Measurements from ENCODE around the gene CDKN3. TPM values are rescaled to one million over a fixed set of nuclear protein-coding genes. Genes with fewer than 3 reads are reported as not detected.
"Not testable (repeated sequence)": the region's sequence is repeated elsewhere in the genome, so short reads cannot be mapped to it uniquely, and the experiment has no call there.

Gene CDKN3
- total RNA-seq, 2 experiments from 2014 or later: 86.7 to 133 TPM

GRCh38 chr14:54395284-54395683, 1.5 kb upstream of the CDKN3 start:
- POLR2A ChIA-PET: interaction anchor here (1.1 kb wide), 1 partner anchor 40 kb away, joined by 3 read pairs; no protein-coding TSS in a partner anchor
- no peak overlapping the region for H3K27ac Mint-ChIP-seq
- H3K27me3 Mint-ChIP-seq: peaks cover 5% of the 10 kb centered on the region
- H3K4me1 Mint-ChIP-seq: peaks cover 24% of the 10 kb centered on the region
- H3K36me3 Mint-ChIP-seq (ENCODE audit: low read depth): peaks cover 2% of the 10 kb centered on the region
- H3K9me3 Mint-ChIP-seq (ENCODE audit: low read depth): no peaks in the 10 kb centered on the region
- ATAC-seq: no peak
- CTCF ChIA-PET: interaction anchor here (0.9 kb wide), 1 partner anchor 8 kb away, joined by 3 read pairs; no protein-coding TSS in a partner anchor
- no peak for DNase-seq
- intact Hi-C loops (cut with DNase I, micrococcal nuclease): loop anchor here in 1 of 2 experiments (5.0 kb wide), 1 partner anchor 657 kb away; the partner anchor contains the start of gene MAPK1IP1L
- H3K4me3 Mint-ChIP-seq: no peak overlapping the region

- DNase-seq: no peak
- peaks cover 24% of the 10 kb centered on the region for H3K4me1 Mint-ChIP-seq
- no peak for ATAC-seq
- peak overlapping the region; percentile 30 for H3K4me3 Mint-ChIP-seq
- ChIA-PET CTCF (interaction anchor here (0.9 to 1.2 kb wide), 3 partner anchors 9 to 113 kb away, joined by 3 read pairs; no protein-coding TSS in a partner anchor), POLR2A (interaction anchor here (1.1 to 1.2 kb wide), 2 partner anchors 40 to 114 kb away, joined by 3 to 4 read pairs; partner anchors contain the start of gene CGRRF1)
- H3K36me3 Mint-ChIP-seq (ENCODE audit: low read depth): peaks cover 2% of the 10 kb centered on the region
- intact Hi-C loops (cut with DNase I, micrococcal nuclease): loop anchor here (1.0 to 5.0 kb wide), 9 partner anchors 40 to 1843 kb away; partner anchors contain the start of genes CNIH1 (in 2 of the 2), CGRRF1 (in 1 of the 2), GMFB (in 1 of the 2) and GPR137C (in 1 of the 2)
- H3K9me3 Mint-ChIP-seq (ENCODE audit: low read depth): no peaks in the 10 kb centered on the region
- no peak overlapping the region for H3K27ac Mint-ChIP-seq
- H3K27me3 Mint-ChIP-seq: peaks cover 3% of the 10 kb centered on the region
These were observed 1.1 kb upstream of the CDKN3 start for GRCh38 chr14:54395716-54396115.

GRCh38 chr14:54396183-54396492, 669 bp upstream of the CDKN3 start:
- intact Hi-C loops (cut with DNase I, micrococcal nuclease): loop anchor here (1.0 to 5.0 kb wide), 9 partner anchors 39 to 1843 kb away; partner anchors contain the start of genes CNIH1 (in 2 of the 2), CGRRF1 (in 1 of the 2), GMFB (in 1 of the 2) and GPR137C (in 1 of the 2)
- CTCF ChIA-PET: interaction anchor here (0.6 to 1.7 kb wide), 6 partner anchors 9 to 290 kb away, joined by 3 to 8 read pairs (median 3); no protein-coding TSS in a partner anchor
- H3K4me3 Mint-ChIP-seq: peak overlapping the region; percentile 82
- peak overlapping the region; percentile 76 for H3K27ac Mint-ChIP-seq
- DNase-seq (no peak), ATAC-seq (no peak)
- H3K4me1 Mint-ChIP-seq: peaks cover 24% of the 10 kb centered on the region
- H3K27me3 Mint-ChIP-seq: peaks cover 2% of the 10 kb centered on the region
- POLR2A ChIA-PET: interaction anchor here (0.7 to 1.2 kb wide), 3 partner anchors 39 to 113 kb away, joined by 3 to 4 read pairs (median 3); partner anchors contain the start of gene CGRRF1
- H3K9me3 Mint-ChIP-seq (ENCODE audit: low read depth): no peaks in the 10 kb centered on the region
- H3K36me3 Mint-ChIP-seq (ENCODE audit: low read depth): peaks cover 2% of the 10 kb centered on the region

- no peaks in the 10 kb centered on the region for H3K27me3 Mint-ChIP-seq
- H3K9me3 Mint-ChIP-seq (ENCODE audit: low read depth): peaks cover 1% of the 10 kb centered on the region
- H3K4me1 Mint-ChIP-seq: peaks cover 24% of the 10 kb centered on the region
- POLR2A ChIA-PET: no interaction called here
- CTCF ChIA-PET: no interaction called here
- intact Hi-C loops (cut with DNase I, micrococcal nuclease): loop anchor here in 1 of 2 experiments (5.0 kb wide), 1 partner anchor 653 kb away; the partner anchor contains the start of gene MAPK1IP1L
- ATAC-seq (no peak), DNase-seq (no peak)
- peaks cover 31% of the 10 kb centered on the region for H3K36me3 Mint-ChIP-seq (ENCODE audit: low read depth)
- H3K27ac Mint-ChIP-seq: no peak overlapping the region
- peak overlapping the region; percentile 82 for H3K4me3 Mint-ChIP-seq
These were observed 2.8 kb downstream of the CDKN3 start for GRCh38 chr14:54399560-54399959.

GRCh38 chr14:54403401-54404005, 6.7 kb downstream of the CDKN3 start:
- H3K36me3 Mint-ChIP-seq (ENCODE audit: low read depth): peaks cover 62% of the 10 kb centered on the region
- POLR2A ChIA-PET; ATAC-seq; H3K27ac Mint-ChIP-seq; CTCF ChIA-PET; H3K4me3 Mint-ChIP-seq; H3K27me3 Mint-ChIP-seq; H3K4me1 Mint-ChIP-seq; intact Hi-C loops (cut with DNase I, micrococcal nuclease); H3K9me3 Mint-ChIP-seq (ENCODE audit: low read depth); DNase-seq: not testable (repeated sequence)

- Mint-ChIP-seq H3K4me3 (no peak overlapping the region), H3K9me3 (ENCODE audit: low read depth) (no peaks in the 10 kb centered on the region), H3K27me3 (no peaks in the 10 kb centered on the region), H3K27ac (no peak overlapping the region), H3K36me3 (ENCODE audit: low read depth) (peaks cover 45% of the 10 kb centered on the region), H3K4me1 (no peaks in the 10 kb centered on the region)
- POLR2A ChIA-PET: no interaction called here
- intact Hi-C loops (cut with DNase I, micrococcal nuclease): no loop called here
- ATAC-seq: no peak
- DNase-seq: no peak
- CTCF ChIA-PET: interaction anchor here (0.6 to 1.1 kb wide), 3 partner anchors 13 to 18 kb away, joined by 3 to 6 read pairs (median 3); partner anchors contain the start of gene CDKN3
These were observed 13.4 kb downstream of the CDKN3 start for GRCh38 chr14:54410215-54410614.

GRCh38 chr14:54411371-54411770, 14.6 kb downstream of the CDKN3 start:
- Mint-ChIP-seq H3K4me1 (no peaks in the 10 kb centered on the region), H3K27ac (no peak overlapping the region), H3K36me3 (ENCODE audit: low read depth) (peaks cover 37% of the 10 kb centered on the region), H3K9me3 (ENCODE audit: low read depth) (no peaks in the 10 kb centered on the region), H3K4me3 (no peak overlapping the region), H3K27me3 (no peaks in the 10 kb centered on the region)
- CTCF ChIA-PET: interaction anchor here (0.8 to 2.6 kb wide), 2 partner anchors 9 to 13 kb away, joined by 4 to 11 read pairs; no protein-coding TSS in a partner anchor
- DNase-seq: no peak
- ATAC-seq: no peak
- intact Hi-C loops (cut with DNase I, micrococcal nuclease): no loop called here
- POLR2A ChIA-PET: no interaction called here

- Mint-ChIP-seq H3K4me1 (peaks cover 17% of the 10 kb centered on the region), H3K9me3 (ENCODE audit: low read depth) (no peaks in the 10 kb centered on the region), H3K27ac (no peak overlapping the region), H3K36me3 (ENCODE audit: low read depth) (peaks cover 10% of the 10 kb centered on the region), H3K27me3 (no peaks in the 10 kb centered on the region), H3K4me3 (no peak overlapping the region)
- ATAC-seq (peak; percentile 67), DNase-seq (peak; percentile 35)
- ChIA-PET CTCF (interaction anchor here (0.6 to 1.1 kb wide), 6 partner anchors 10 to 106 kb away, joined by 3 to 6 read pairs (median 3); no protein-coding TSS in a partner anchor), POLR2A (interaction anchor here (0.7 kb wide), 2 partner anchors 14 to 68 kb away, joined by 5 to 7 read pairs; no protein-coding TSS in a partner anchor)
- intact Hi-C loops (cut with DNase I, micrococcal nuclease): no loop called here
These were observed 23.8 kb downstream of the CDKN3 start for GRCh38 chr14:54420478-54421142.

GRCh38 chr14:54423991-54424390, 27.2 kb downstream of the CDKN3 start:
- ATAC-seq: peak; percentile 24
- Mint-ChIP-seq H3K4me1 (peaks cover 28% of the 10 kb centered on the region), H3K36me3 (ENCODE audit: low read depth) (peaks cover 32% of the 10 kb centered on the region), H3K27me3 (no peaks in the 10 kb centered on the region), H3K9me3 (ENCODE audit: low read depth) (no peaks in the 10 kb centered on the region), H3K4me3 (no peak overlapping the region), H3K27ac (peak overlapping the region; percentile 29)
- intact Hi-C loops (cut with DNase I, micrococcal nuclease): no loop called here
- POLR2A ChIA-PET: interaction anchor here (0.5 kb wide), 2 partner anchors 16 to 43 kb away, joined by 3 read pairs; no protein-coding TSS in a partner anchor
- no peak for DNase-seq
- CTCF ChIA-PET: interaction anchor here (0.6 to 2.9 kb wide), 8 partner anchors 8 to 1870 kb away, joined by 3 to 12 read pairs (median 3); no protein-coding TSS in a partner anchor

GRCh38 chr14:54424479-54424901, 27.7 kb downstream of the CDKN3 start:
- ChIA-PET POLR2A (interaction anchor here (0.5 kb wide), 1 partner anchor 15 kb away, joined by 3 read pairs; no protein-coding TSS in a partner anchor), CTCF (interaction anchor here (0.6 to 2.9 kb wide), 8 partner anchors 8 to 1871 kb away, joined by 3 to 12 read pairs (median 3); no protein-coding TSS in a partner anchor)
- peak overlapping the region; percentile 19 for H3K27ac Mint-ChIP-seq
- intact Hi-C loops (cut with DNase I, micrococcal nuclease): no loop called here
- peaks cover 33% of the 10 kb centered on the region for H3K4me1 Mint-ChIP-seq
- H3K4me3 Mint-ChIP-seq: no peak overlapping the region
- H3K27me3 Mint-ChIP-seq: no peaks in the 10 kb centered on the region
- no peak for DNase-seq
- H3K9me3 Mint-ChIP-seq (ENCODE audit: low read depth): no peaks in the 10 kb centered on the region
- peaks cover 36% of the 10 kb centered on the region for H3K36me3 Mint-ChIP-seq (ENCODE audit: low read depth)
- no peak for ATAC-seq

GRCh38 chr14:54425068-54425467, 28.3 kb downstream of the CDKN3 start:
- H3K4me1 Mint-ChIP-seq: peaks cover 38% of the 10 kb centered on the region
- H3K4me3 Mint-ChIP-seq: no peak overlapping the region
- H3K27ac Mint-ChIP-seq: no peak overlapping the region
- no peak for ATAC-seq
- H3K36me3 Mint-ChIP-seq (ENCODE audit: low read depth): peaks cover 42% of the 10 kb centered on the region
- H3K9me3 Mint-ChIP-seq (ENCODE audit: low read depth): no peaks in the 10 kb centered on the region
- H3K27me3 Mint-ChIP-seq: no peaks in the 10 kb centered on the region
- CTCF ChIA-PET: interaction anchor here (1.0 to 2.9 kb wide), 3 partner anchors 10 to 367 kb away, joined by 3 to 12 read pairs (median 11); no protein-coding TSS in a partner anchor
- intact Hi-C loops (cut with DNase I, micrococcal nuclease): no loop called here
- no peak for DNase-seq
- POLR2A ChIA-PET: no interaction called here

Data from activated CD4-positive, alpha-beta T cell treated with anti-CD3 and anti-CD28 coated beads for 36 hours (primary cell).